Vagina (tissue), 2 donors: ENCODE data around the gene ARHGDIG. TPM values are rescaled to one million over a fixed set of nuclear protein-coding genes. Genes with fewer than 3 reads are reported as not detected.

Source experiments
- DNase-seq, 2 donors: peaks; one replicate each; pipeline ENCODE4 v3.0.0-alpha.2; 2017; ENCODE audit errors: extremely low spot score in 2 of 2
- H3K27ac ChIP-seq: fragments of 200-600 bp; sonication (generic); one replicate; pipeline ENCODE4 v1.5.1; 2019
- H3K27me3 ChIP-seq: fragments of 200-600 bp; sonication (generic); one replicate; pipeline ENCODE4 v1.5.1; 2019
- H3K36me3 ChIP-seq, 2 donors: fragments of 200-600 bp; sonication (generic); one replicate each; pipeline ENCODE4 v1.5.1; 2017 to 2019
- H3K4me1 ChIP-seq: fragments of 200-600 bp; sonication (generic); one replicate; pipeline ENCODE4 v1.5.1; 2019
- H3K4me3 ChIP-seq, 2 donors: fragments of 200-600 bp; sonication (generic); 1 replicate in 1 of 2; 2 replicates in 1 of 2; pipeline ENCODE4 v1.5.1; 2016 to 2019
- H3K9me3 ChIP-seq: fragments of 200-600 bp; sonication (generic); one replicate; pipeline ENCODE4 v1.5.1; 2019
- CTCF ChIP-seq, 3 experiments: fragments of 450-650 bp in 2 of 3; fragments of 200-600 bp in 1 of 3; sonication (generic) in 1 of 3; IDR thresholded peaks; one replicate each; pipeline ENCODE4 v1.5.1; 2017 to 2019; ENCODE audit warnings: antibody characterized with exemption in 3 of 3, mild to moderate bottlenecking in 2 of 3, moderate library complexity in 2 of 3
- POLR2A ChIP-seq, 2 donors: fragments of 450-650 bp; IDR thresholded peaks; one replicate each; pipeline ENCODE4 v1.6.1; 2017; ENCODE audit warnings: antibody characterized with exemption in 2 of 2, mild to moderate bottlenecking in 2 of 2, moderate library complexity in 2 of 2
- POLR2AphosphoS5 ChIP-seq, 2 donors: sonication (generic); formaldehyde crosslinking; IDR thresholded peaks; one replicate each; pipeline ENCODE4 v1.9.0; 2017; ENCODE audit warnings: antibody characterized with exemption in 2 of 2, mild to moderate bottlenecking in 2 of 2, low read depth in 1 of 2; ENCODE audit not compliant: insufficient read depth in 1 of 2
- intact Hi-C: fragments of 100-400 bp; cut with DNase I; formaldehyde crosslinking; loops from one replicate; pipeline ENCODE4 v1.15.1; 2023
- total RNA-seq: library from RNA; depleted of rRNA; stranded (reverse); fragments of >200 nt; gene quantifications from one replicate; pipeline ENCODE4 v1.2.3, GENCODE V29; 2016

The ARHGDIG gene
- total RNA-seq, 1 donor from 2014 or later, result not detected

- intact Hi-C loops, result no loop called here
- TF ChIP-seq POLR2A (IDR thresholded peaks at IDR 0.05), result no peak
- no peak for TF ChIP-seq CTCF (IDR thresholded peaks at IDR 0.05)
- TF ChIP-seq POLR2AphosphoS5 (IDR thresholded peaks at IDR 0.05; ENCODE audit: insufficient read depth in 1 of 2, low read depth in 1 of 2), result no peak
- H3K4me3 ChIP-seq, result peak overlapping the region in 1 of 2 donors; percentile 28
- no peaks in the 10 kb centered on the region for H3K9me3 ChIP-seq
- DNase-seq, result no peak
- H3K27ac ChIP-seq, result no peak overlapping the region
- H3K36me3 ChIP-seq, result no peaks in the 10 kb centered on the region
- H3K4me1 ChIP-seq, result peaks cover 26% of the 10 kb centered on the region
- H3K27me3 ChIP-seq, result no peaks in the 10 kb centered on the region
These were observed 358 bp upstream of the ARHGDIG start for GRCh38 chr16:280005-280460.

GRCh38 chr16:280991-281659 is 734 bp downstream of the ARHGDIG start:
- H3K4me1 ChIP-seq, result peaks cover 19% of the 10 kb centered on the region

GRCh38 chr16:281660-282255 is 1.4 kb downstream of the ARHGDIG start:
- Histone ChIP-seq H3K36me3 (no peaks in the 10 kb centered on the region), H3K4me3 (no peak overlapping the region), H3K9me3 (no peaks in the 10 kb centered on the region), H3K27ac (no peak overlapping the region), H3K4me1 (peaks cover 18% of the 10 kb centered on the region), H3K27me3 (no peaks in the 10 kb centered on the region)
- intact Hi-C loops, result no loop called here
- DNase-seq, result no peak
- TF ChIP-seq CTCF (IDR thresholded peaks at IDR 0.05) (no peak), POLR2AphosphoS5 (IDR thresholded peaks at IDR 0.05; ENCODE audit: insufficient read depth in 1 of 2, low read depth in 1 of 2) (no peak), POLR2A (IDR thresholded peaks at IDR 0.05) (no peak)

More at GRCh38 chr16:280991-281659, 734 bp downstream of the ARHGDIG start:
- peak overlapping the region; percentile 17 to 41 for H3K4me3 ChIP-seq
- H3K9me3 ChIP-seq, result no peaks in the 10 kb centered on the region
- TF ChIP-seq POLR2AphosphoS5 (IDR thresholded peaks at IDR 0.05; ENCODE audit: insufficient read depth in 1 of 2, low read depth in 1 of 2) (no peak), POLR2A (IDR thresholded peaks at IDR 0.05) (no peak), CTCF (IDR thresholded peaks at IDR 0.05) (no peak)
- no peaks in the 10 kb centered on the region for H3K27me3 ChIP-seq
- H3K27ac ChIP-seq, result no peak overlapping the region
- no peak for DNase-seq
- no peaks in the 10 kb centered on the region for H3K36me3 ChIP-seq
- intact Hi-C loops, result no loop called here

GRCh38 chr16:282491-282890 is 2.1 kb downstream of the ARHGDIG start:
- Histone ChIP-seq H3K27ac (no peak overlapping the region), H3K27me3 (no peaks in the 10 kb centered on the region), H3K4me1 (peaks cover 18% of the 10 kb centered on the region), H3K36me3 (no peaks in the 10 kb centered on the region), H3K9me3 (no peaks in the 10 kb centered on the region), H3K4me3 (no peak overlapping the region)
- no peak for DNase-seq
- no peak for TF ChIP-seq CTCF (IDR thresholded peaks at IDR 0.05)
- no peak for TF ChIP-seq POLR2A (IDR thresholded peaks at IDR 0.05)
- TF ChIP-seq POLR2AphosphoS5 (IDR thresholded peaks at IDR 0.05; ENCODE audit: insufficient read depth in 1 of 2, low read depth in 1 of 2), result no peak
- intact Hi-C loops, result no loop called here
